PC-3 (cell line): ENCODE data around the gene CYTH4. TPM values are rescaled to one million over a fixed set of nuclear protein-coding genes. Genes with fewer than 3 reads are reported as not detected.

ENCODE experiments used
- ATAC-seq: fragments of 200-7000 bp; cut with Tn5 transposase; 2 replicates; pipeline ENCODE4 v1.9.1; 2020; ENCODE audit warnings: mild to moderate bottlenecking, moderate library complexity
- BruUV-seq: library from RNA; stranded (reverse); fragments of 400-500 nt; replicated peaks from 2 replicates; lab custom pipeline; 2021; lab: Mats Ljungman, UMichigan
- CTCF ChIA-PET: fragments of 300-600 bp; sonication (Branson Sonifier 250); formaldehyde crosslinking; loops from one replicate; lab custom pipeline; 2022; ENCODE audit warnings: antibody characterized with exemption; lab: Charles Lee
- POLR2A ChIA-PET: fragments of 300-600 bp; sonication (Branson Sonifier 250); formaldehyde crosslinking; loops from one replicate; lab custom pipeline; 2022; ENCODE audit warnings: antibody characterized with exemption; ENCODE audit not compliant: unreplicated experiment; lab: Charles Lee
- DNase-seq: peaks from one replicate; pipeline ENCODE4 v3.0.0-alpha.2; 2015
- H2AFZ ChIP-seq: fragments of 300-600 bp; sonication (generic); 2 replicates; pipeline ENCODE4 v1.6.0; 2016; ENCODE audit warnings: antibody characterized with exemption, low read length
- H3F3A ChIP-seq: fragments of 300-600 bp; sonication (generic); one replicate; pipeline ENCODE4 v1.6.0; 2017; ENCODE audit warnings: antibody characterized with exemption, low read length, control low read depth, mild to moderate bottlenecking; ENCODE audit not compliant: unreplicated experiment
- H3K27ac ChIP-seq: fragments of 300-600 bp; sonication (generic); 2 replicates; pipeline ENCODE4 v1.5.1; 2016; ENCODE audit warnings: mild to moderate bottlenecking, low read length
- H3K27me3 ChIP-seq: fragments of 300-600 bp; sonication (generic); 2 replicates; pipeline ENCODE4 v1.6.1; 2016; ENCODE audit warnings: low read length, mixed read lengths
- H3K36me3 ChIP-seq: fragments of 300-600 bp; sonication (generic); 2 replicates; pipeline ENCODE4 v1.6.1; 2016; ENCODE audit warnings: low read depth, mixed run types, low read length, mixed read lengths
- H3K4me1 ChIP-seq: fragments of 300-600 bp; sonication (generic); 2 replicates; pipeline ENCODE4 v1.5.1; 2016; ENCODE audit warnings: low read length; ENCODE audit not compliant: insufficient read depth
- H3K4me2 ChIP-seq: fragments of 300-600 bp; sonication (generic); 2 replicates; pipeline ENCODE4 v1.6.0; 2016; ENCODE audit warnings: low read length
- H3K4me3 ChIP-seq: fragments of 300-600 bp; sonication (generic); 2 replicates; pipeline ENCODE4 v1.5.1; 2016; ENCODE audit warnings: mild to moderate bottlenecking, low read length, mixed read lengths
- H3K79me2 ChIP-seq: fragments of 300-600 bp; sonication (generic); 2 replicates; pipeline ENCODE4 v1.6.1; 2017; ENCODE audit warnings: low read length, mixed read lengths
- H3K9ac ChIP-seq: fragments of 300-600 bp; sonication (generic); 2 replicates; pipeline ENCODE4 v1.6.0; 2016; ENCODE audit warnings: mild to moderate bottlenecking, low read length
- H3K9me2 ChIP-seq: fragments of 300-600 bp; sonication (generic); replicated peaks from 2 replicates; pipeline ENCODE4 v1.6.1; 2016; ENCODE audit warnings: mixed run types, low read length, mixed read lengths
- H3K9me3 ChIP-seq: fragments of 300-600 bp; sonication (generic); 2 replicates; pipeline ENCODE4 v1.6.1; 2016; ENCODE audit warnings: low read length, mixed read lengths
- H4K20me1 ChIP-seq: fragments of 300-600 bp; sonication (generic); 2 replicates; pipeline ENCODE4 v1.6.1; 2016; ENCODE audit warnings: low read length, mixed read lengths
- CTCF ChIP-seq: fragments of 300-600 bp; sonication (generic); conservative IDR thresholded peaks from 2 replicates; pipeline ENCODE4 v1.5.1; 2017; ENCODE audit warnings: antibody characterized with exemption, low read depth, mild to moderate bottlenecking, low read length
- EZH2 ChIP-seq: fragments of 300-600 bp; sonication (generic); IDR thresholded peaks from one replicate; pipeline ENCODE4 v1.6.1; 2017; ENCODE audit warnings: antibody characterized with exemption, mild to moderate bottlenecking, low read length; ENCODE audit not compliant: unreplicated experiment
- EZH2phosphoT487 ChIP-seq: fragments of 300-600 bp; sonication (generic); IDR thresholded peaks from 2 replicates; pipeline ENCODE4 v1.6.1; 2018; ENCODE audit warnings: mild to moderate bottlenecking, antibody characterized with exemption, low read length, borderline replicate concordance
- intact Hi-C: fragments of 100-400 bp; cut with micrococcal nuclease; formaldehyde crosslinking; loops from 2 replicates; pipeline ENCODE4 v1.9.0; 2023
- total RNA-seq: library from RNA; depleted of rRNA; stranded (reverse); fragments of >200 nt; gene quantifications from 2 replicates; pipeline ENCODE4 v1.2.3, GENCODE V29; 2014

CYTH4 gene
- total RNA-seq, 1 experiment from 2014 or later = 1.9 TPM

GRCh38 chr22:37269936-37270678, 12.2 kb upstream of the CYTH4 start:
- no peak overlapping the region for H2AFZ ChIP-seq
- no peak for DNase-seq
- no peak for TF ChIP-seq EZH2phosphoT487
- TF ChIP-seq EZH2 = no peak
- no peak for TF ChIP-seq CTCF
- POLR2A ChIA-PET = no interaction called here
- CTCF ChIA-PET = interaction anchor here (1.0 kb wide), 1 partner anchor 11 kb away, joined by 4 read pairs; no protein-coding TSS in a partner anchor
- H3K4me1 ChIP-seq = peaks cover 9% of the 10 kb centered on the region
- no peaks in the 10 kb centered on the region for H3K79me2 ChIP-seq
- H3K27me3 ChIP-seq = no peaks in the 10 kb centered on the region
- H3K9me3 ChIP-seq = no peaks in the 10 kb centered on the region
- H3K9me2 ChIP-seq = no peaks in the 10 kb centered on the region
- H4K20me1 ChIP-seq = no peaks in the 10 kb centered on the region
- H3K27ac ChIP-seq = no peak overlapping the region
- no peaks in the 10 kb centered on the region for H3F3A ChIP-seq
- intact Hi-C loops = no loop called here
- no peak overlapping the region for H3K9ac ChIP-seq
- ATAC-seq = no peak
- BruUV-seq = no TSS peak
- no peaks in the 10 kb centered on the region for H3K36me3 ChIP-seq
- no peak overlapping the region for H3K4me2 ChIP-seq
- H3K4me3 ChIP-seq = no peak overlapping the region

DNA sequence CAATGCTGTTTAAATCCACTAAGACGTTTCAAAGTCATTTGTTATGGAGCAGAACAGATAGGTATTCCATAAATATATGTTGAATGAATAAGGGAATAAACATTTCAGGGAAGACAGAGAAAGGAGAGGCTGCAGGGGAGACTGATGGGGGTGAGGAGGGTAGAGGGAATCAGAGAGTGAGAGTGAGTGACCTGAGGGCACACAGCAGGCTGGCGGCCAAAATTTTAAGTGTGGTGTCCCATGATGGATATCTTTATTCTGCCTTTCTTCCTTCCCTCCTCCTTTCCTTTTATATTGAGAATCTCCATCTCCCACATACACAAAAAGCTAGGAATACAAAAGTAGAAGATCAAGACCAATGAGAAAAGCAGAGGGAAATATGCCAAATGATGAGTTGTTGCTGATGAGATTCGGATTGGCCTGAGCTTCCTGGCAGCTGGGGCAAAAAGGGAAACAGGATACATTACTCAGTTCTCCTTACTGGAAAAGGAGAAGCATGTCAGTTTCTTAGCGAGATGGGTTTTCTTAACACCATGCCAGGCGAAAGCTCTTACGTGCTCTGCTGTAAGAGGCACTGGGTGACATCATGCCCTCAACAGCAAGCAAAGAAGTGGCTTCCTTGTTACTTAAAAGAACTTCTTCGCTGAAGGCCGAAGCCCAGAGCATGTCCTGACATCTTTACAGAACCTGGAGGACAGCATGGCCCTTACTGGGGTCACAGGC, 11.2 kb upstream of the CYTH4 start:
- no peak overlapping the region for H2AFZ ChIP-seq
- intact Hi-C loops = no loop called here
- H3K27me3 ChIP-seq = no peaks in the 10 kb centered on the region
- no peaks in the 10 kb centered on the region for H3K36me3 ChIP-seq
- H3K27ac ChIP-seq = no peak overlapping the region
- ChIA-PET CTCF (interaction anchor here (0.6 kb wide), 1 partner anchor 41 kb away, joined by 4 read pairs; no protein-coding TSS in a partner anchor), POLR2A (no interaction called here)
- H3K4me1 ChIP-seq = peaks cover 9% of the 10 kb centered on the region
- TF ChIP-seq EZH2phosphoT487 = no peak
- no peak for TF ChIP-seq EZH2
- no peaks in the 10 kb centered on the region for H3K79me2 ChIP-seq
- no peaks in the 10 kb centered on the region for H3F3A ChIP-seq
- no peak for ATAC-seq
- H3K9ac ChIP-seq = no peak overlapping the region
- no peak for DNase-seq
- no peak overlapping the region for H3K4me2 ChIP-seq
- H3K4me3 ChIP-seq = no peak overlapping the region
- no peaks in the 10 kb centered on the region for H4K20me1 ChIP-seq
- H3K9me3 ChIP-seq = no peaks in the 10 kb centered on the region
- BruUV-seq = no TSS peak
- H3K9me2 ChIP-seq = no peaks in the 10 kb centered on the region

GRCh38 chr22:37273126-37273845, 9.0 kb upstream of the CYTH4 start:
- H3K4me1 ChIP-seq = peaks cover 7% of the 10 kb centered on the region
- H3K36me3 ChIP-seq = no peaks in the 10 kb centered on the region
- peak overlapping the region; percentile 41; the same call in 1 of the 2 replicates for H3K4me2 ChIP-seq
- ATAC-seq (peak; percentile 59), DNase-seq (peak; percentile 24)
- no peaks in the 10 kb centered on the region for H3K9me2 ChIP-seq
- H3K4me3 ChIP-seq = no peak overlapping the region
- H3K9me3 ChIP-seq = no peaks in the 10 kb centered on the region
- no peak overlapping the region for H3K27ac ChIP-seq
- no peak overlapping the region for H3K9ac ChIP-seq
- H2AFZ ChIP-seq = peak overlapping the region; percentile 62
- no peaks in the 10 kb centered on the region for H4K20me1 ChIP-seq
- BruUV-seq = no TSS peak
- intact Hi-C loops = no loop called here
- no peaks in the 10 kb centered on the region for H3K27me3 ChIP-seq
- H3K79me2 ChIP-seq = no peaks in the 10 kb centered on the region
- TF ChIP-seq EZH2 = no peak
- TF ChIP-seq CTCF = no peak
- no peak for TF ChIP-seq EZH2phosphoT487
- ChIA-PET POLR2A (no interaction called here), CTCF (interaction anchor here (0.5 to 0.9 kb wide), 2 partner anchors 11 to 320 kb away, joined by 4 to 10 read pairs; no protein-coding TSS in a partner anchor)
- no peaks in the 10 kb centered on the region for H3F3A ChIP-seq
